ENCODE measurements around the gene BCAS3.

GRCh38 chr17:61203671-61204131, 526.0 kb downstream of the BCAS3 start:
- TF ChIP-seq CTCF (IDR thresholded peaks at IDR 0.05) (no peak), POLR2A (IDR thresholded peaks at IDR 0.05) (no peak)

All from lower leg skin (tissue), 3 donors.